K562 (cell line): ENCODE data around the gene KARS1. TPM values are rescaled to one million over a fixed set of nuclear protein-coding genes. Genes with fewer than 3 reads are reported as not detected.
A peak's percentile ranks its signal among the peaks of the same experiment; 100 is the strongest.

Experiments used
- BRD9 ChIP-seq: fragments of 450-650 bp; IDR thresholded peaks from 2 replicates; pipeline ENCODE4 v1.6.1; 2018; ENCODE audit warnings: low read depth; ENCODE audit not compliant: partially characterized antibody
- MBD1 ChIP-seq: fragments of 250-450 bp; sonication (Bioruptor Pico); IDR thresholded peaks from 2 replicates; pipeline ENCODE4 v1.8.0; 2022; ENCODE audit warnings: inconsistent platforms
- PHF20 ChIP-seq: fragments of 450-650 bp; IDR thresholded peaks from 2 replicates; pipeline ENCODE4 v1.6.1; 2018; ENCODE audit not compliant: partially characterized antibody
- ZBTB40 ChIP-seq, 2 experiments: fragments of 450-650 bp in 1 of 2; sonication (generic) in 1 of 2; formaldehyde crosslinking in 1 of 2; IDR thresholded peaks; 2 replicates each; pipeline versions ENCODE4 v1.7.1 to v1.9.0; 2016 to 2022; ENCODE audit warnings: inconsistent platforms in 1 of 2, mild to moderate bottlenecking in 1 of 2, missing genetic modification reagents in 1 of 2
- ZNF407 ChIP-seq: fragments of 450-650 bp; IDR thresholded peaks from 2 replicates; pipeline ENCODE4 v1.6.1; 2016; ENCODE audit warnings: low read depth
- polyA plus RNA-seq, 8 experiments: library from polyadenylated mRNA; depleted of rRNA in 4 of 8; stranded (reverse) in 5 of 8; unstranded in 3 of 8; fragments of >200 nt; fragmentation: Nextera tagmentation in 2 of 8; fragmentation: Illumina TruSeq in 1 of 8; extraction: Ambion mirVana in 2 of 8; extraction: Trizol in 1 of 8; gene quantifications; 2 replicates each; pipeline versions ENCODE4 v1.2.1 to v1.2.3, GENCODE V29; 2011 to 2014; ENCODE audit warnings: inconsistent platforms in 1 of 8, missing spikeins in 1 of 8
- total RNA-seq, 7 experiments: library from RNA; depleted of rRNA in 6 of 7; stranded (reverse); fragments of >200 nt in 6 of 7; fragmentation: Illumina TruSeq in 2 of 7; extraction: Trizol in 2 of 7; gene quantifications; 2 replicates each; pipeline versions ENCODE4 v1.2.1 to v1.2.3, GENCODE V29; 2011 to 2021; ENCODE audit warnings: low replicate concordance in 1 of 7

The KARS1 gene
- total and polyA plus RNA-seq, 9 of the 15 experiments (the other 6 are each of a cell fraction or from before 2014, with no cell fraction given), result 223 to 386 (median 304) TPM

- TF ChIP-seq MBD1 (no peak), ZBTB40 (IDR thresholded peaks at IDR 0.05) (peak; percentile 95), ZBTB40 (CRISPR knock-in tag; IDR thresholded peaks at IDR 0.05) (no peak; the same call in 1 of the 2 replicates), ZNF407 (no peak), PHF20 (peak; percentile 92), BRD9 (no peak)
Observed at GRCh38 chr16:75647492-75648264, at the start of gene KARS1, which contains the start of gene TERF2IP (continued).
